ENCODE data around the gene ARHGAP9.

The ARHGAP9 gene

DNA sequence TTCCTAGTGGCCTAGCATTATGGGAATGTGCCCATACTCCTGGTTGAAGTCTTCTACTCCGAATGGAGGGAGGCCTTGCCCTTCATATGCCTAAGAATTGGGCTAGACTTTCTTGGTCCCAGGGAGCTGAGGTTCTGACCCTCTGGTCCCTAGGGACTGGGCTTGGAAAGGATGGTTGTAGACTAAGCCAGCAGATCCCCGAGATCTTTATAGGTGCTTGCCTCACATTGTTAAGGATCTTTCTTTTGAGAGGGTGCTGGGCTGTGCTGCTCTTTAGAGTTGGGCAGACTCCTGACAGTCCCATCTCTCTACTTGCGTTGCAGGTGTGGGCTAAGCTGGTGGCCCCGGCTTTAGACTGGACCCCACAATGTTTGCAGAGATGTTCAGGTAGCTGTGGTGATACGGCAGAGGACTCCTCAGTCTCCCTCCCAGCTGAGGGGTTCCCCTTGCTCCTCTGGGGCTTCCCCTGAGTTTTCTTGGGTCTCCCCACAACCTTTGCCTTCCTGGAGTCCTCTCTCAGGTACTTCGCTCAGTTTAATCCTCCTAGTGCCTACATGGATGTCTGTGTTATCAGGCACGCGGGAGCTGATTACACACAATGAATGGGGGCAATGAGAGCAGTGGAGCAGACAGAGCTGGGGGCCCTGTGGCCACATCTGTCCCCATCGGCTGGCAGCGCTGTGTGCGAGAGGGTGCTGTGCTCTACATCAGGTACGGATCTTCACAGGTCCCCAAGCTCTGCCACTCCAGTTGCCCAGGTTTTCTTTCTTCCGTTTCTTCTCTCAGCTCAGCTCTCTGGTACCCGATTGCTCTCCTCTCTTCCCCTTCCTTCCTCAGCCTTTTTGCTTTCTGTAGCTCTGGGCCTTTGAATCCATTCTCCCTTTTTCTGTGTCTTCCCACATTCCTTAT is 44.3 kb upstream of the ARHGAP9 start:
- H3K27me3 ChIP-seq (ENCODE audit: insufficient read depth, poor library complexity, severe bottlenecking): no peaks in the 10 kb centered on the region
- peak overlapping the region; percentile 86 for H3K4me3 ChIP-seq (replicated peaks; ENCODE audit: insufficient read depth, low read length)
- no peak for DNase-seq (ENCODE audit: low read depth in 1 of 2, low spot score in 1 of 2)
- peak overlapping the region; percentile 99 for H3K27ac ChIP-seq (replicated peaks)
- TF ChIP-seq, protein P1, sequence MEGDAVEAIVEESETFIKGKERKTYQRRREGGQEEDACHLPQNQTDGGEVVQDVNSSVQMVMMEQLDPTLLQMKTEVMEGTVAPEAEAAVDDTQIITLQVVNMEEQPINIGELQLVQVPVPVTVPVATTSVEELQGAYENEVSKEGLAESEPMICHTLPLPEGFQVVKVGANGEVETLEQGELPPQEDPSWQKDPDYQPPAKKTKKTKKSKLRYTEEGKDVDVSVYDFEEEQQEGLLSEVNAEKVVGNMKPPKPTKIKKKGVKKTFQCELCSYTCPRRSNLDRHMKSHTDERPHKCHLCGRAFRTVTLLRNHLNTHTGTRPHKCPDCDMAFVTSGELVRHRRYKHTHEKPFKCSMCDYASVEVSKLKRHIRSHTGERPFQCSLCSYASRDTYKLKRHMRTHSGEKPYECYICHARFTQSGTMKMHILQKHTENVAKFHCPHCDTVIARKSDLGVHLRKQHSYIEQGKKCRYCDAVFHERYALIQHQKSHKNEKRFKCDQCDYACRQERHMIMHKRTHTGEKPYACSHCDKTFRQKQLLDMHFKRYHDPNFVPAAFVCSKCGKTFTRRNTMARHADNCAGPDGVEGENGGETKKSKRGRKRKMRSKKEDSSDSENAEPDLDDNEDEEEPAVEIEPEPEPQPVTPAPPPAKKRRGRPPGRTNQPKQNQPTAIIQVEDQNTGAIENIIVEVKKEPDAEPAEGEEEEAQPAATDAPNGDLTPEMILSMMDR (IDR thresholded peaks at IDR 0.05; ENCODE audit: insufficient read depth, low read length): no peak
- TF ChIP-seq SPI1 (IDR thresholded peaks at IDR 0.05; ENCODE audit: borderline replicate concordance, low read depth): no peak

DNA sequence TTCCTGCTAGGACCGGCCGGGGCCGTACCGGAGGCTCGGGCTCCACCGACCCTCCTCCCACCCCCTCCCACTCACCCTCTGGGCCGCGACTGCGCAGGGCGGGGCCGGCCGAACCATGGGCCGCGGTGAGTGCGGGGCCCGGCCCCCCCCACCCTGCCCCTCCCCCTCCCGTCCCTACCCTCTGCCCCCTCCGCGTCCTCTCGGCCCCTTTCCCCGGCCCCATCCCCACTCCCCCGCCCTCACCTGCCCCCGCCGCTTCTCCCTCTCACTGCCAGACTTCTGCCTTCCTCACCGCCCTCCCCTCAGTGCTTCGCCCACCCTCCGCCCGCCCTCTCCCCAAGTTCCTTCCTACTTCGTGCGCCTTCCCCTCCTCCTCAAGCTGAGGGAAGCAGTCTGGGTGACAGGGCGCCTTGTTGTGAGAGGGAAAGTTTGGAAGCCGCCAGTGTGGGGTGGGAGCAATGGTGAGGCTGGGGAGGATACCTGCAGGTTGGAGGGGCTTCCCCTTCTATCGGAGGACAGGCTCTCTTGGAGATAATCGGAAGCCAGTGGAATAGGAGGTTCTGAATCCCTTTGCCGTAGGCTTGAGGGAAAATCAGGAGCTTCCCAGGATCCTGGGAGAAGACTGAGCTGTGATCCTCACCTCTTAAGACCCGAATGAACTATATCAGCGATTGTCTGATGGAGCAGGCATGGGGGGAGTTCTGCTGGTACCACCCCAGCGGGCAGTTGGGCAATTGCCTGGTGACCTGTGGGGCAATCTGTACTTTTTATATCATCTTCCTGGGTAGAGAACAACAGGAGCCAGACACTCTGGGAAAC is 43.4 kb upstream of the ARHGAP9 start:
- DNase-seq (ENCODE audit: low read depth in 1 of 2, low spot score in 1 of 2): peak; percentile 84 to 93

DNA sequence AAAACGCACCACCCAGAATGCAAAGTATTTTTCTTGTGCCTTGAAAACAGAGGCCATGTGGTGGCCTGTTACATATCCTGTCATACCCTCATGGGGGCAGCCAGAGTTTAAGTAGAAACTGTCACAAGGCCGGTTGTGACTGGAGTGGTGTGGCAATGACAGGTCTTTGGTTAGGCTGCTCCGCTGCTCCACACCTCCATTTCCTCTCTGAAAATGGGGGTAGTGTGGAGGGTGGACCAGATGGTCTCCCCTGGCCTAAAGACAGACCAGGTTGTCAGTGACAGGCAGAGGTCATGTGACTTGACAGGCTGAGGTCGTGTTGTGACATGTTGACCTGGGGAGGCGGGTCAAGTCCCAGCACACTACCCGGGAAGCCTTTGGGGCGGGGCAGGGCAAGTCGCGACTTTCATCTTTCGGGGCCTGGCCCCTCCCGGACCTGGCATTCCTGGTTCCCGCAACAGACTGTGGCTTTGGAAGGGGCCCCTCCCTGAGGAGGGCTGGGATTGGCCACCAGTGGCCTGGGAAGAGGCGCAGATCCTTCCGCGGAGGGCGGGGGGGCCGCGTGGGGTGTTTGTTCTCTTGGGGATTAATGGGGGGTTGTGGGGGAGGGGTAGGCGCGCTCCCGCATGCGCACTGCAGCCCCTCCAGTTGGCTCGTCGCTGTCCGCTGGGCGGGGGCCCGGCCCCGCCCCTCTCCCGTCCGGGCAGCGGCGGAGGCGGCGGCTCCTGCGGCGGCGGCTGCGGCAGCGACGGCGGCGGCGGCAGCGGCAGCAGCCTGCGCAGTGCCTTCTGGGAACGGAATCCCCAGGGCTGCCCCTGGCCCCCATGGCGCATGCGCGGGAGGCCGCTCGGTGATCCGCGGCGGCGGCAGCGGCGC is 42.6 kb upstream of the ARHGAP9 start, which contains the start of gene MBD6:
Gene MBD6, plus strand, starts transcription at position 814 of the 876 bp plus-strand sequence. CDS start 1,480 bp downstream, outside the sequence.
- peak within 1 kb of the TSS; percentile 86 for H3K4me3 ChIP-seq (replicated peaks; ENCODE audit: insufficient read depth, low read length)
- peak; percentile 92 to 96 for DNase-seq (ENCODE audit: low read depth in 1 of 2, low spot score in 1 of 2)
- no peaks in the 10 kb centered on the region for H3K27me3 ChIP-seq (ENCODE audit: insufficient read depth, poor library complexity, severe bottlenecking)
- TF ChIP-seq SPI1 (IDR thresholded peaks at IDR 0.05; ENCODE audit: borderline replicate concordance, low read depth): peak; percentile 50; the same call in 1 of the 2 replicates
- peak; percentile 59; the same call in 1 of the 2 replicates for TF ChIP-seq POLR2AphosphoS5 (IDR thresholded peaks at IDR 0.05; ENCODE audit: low read depth)
- TF ChIP-seq GABPA (IDR thresholded peaks at IDR 0.05; ENCODE audit: low read depth): no peak
- TF ChIP-seq, protein P2, sequence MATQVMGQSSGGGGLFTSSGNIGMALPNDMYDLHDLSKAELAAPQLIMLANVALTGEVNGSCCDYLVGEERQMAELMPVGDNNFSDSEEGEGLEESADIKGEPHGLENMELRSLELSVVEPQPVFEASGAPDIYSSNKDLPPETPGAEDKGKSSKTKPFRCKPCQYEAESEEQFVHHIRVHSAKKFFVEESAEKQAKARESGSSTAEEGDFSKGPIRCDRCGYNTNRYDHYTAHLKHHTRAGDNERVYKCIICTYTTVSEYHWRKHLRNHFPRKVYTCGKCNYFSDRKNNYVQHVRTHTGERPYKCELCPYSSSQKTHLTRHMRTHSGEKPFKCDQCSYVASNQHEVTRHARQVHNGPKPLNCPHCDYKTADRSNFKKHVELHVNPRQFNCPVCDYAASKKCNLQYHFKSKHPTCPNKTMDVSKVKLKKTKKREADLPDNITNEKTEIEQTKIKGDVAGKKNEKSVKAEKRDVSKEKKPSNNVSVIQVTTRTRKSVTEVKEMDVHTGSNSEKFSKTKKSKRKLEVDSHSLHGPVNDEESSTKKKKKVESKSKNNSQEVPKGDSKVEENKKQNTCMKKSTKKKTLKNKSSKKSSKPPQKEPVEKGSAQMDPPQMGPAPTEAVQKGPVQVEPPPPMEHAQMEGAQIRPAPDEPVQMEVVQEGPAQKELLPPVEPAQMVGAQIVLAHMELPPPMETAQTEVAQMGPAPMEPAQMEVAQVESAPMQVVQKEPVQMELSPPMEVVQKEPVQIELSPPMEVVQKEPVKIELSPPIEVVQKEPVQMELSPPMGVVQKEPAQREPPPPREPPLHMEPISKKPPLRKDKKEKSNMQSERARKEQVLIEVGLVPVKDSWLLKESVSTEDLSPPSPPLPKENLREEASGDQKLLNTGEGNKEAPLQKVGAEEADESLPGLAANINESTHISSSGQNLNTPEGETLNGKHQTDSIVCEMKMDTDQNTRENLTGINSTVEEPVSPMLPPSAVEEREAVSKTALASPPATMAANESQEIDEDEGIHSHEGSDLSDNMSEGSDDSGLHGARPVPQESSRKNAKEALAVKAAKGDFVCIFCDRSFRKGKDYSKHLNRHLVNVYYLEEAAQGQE (IDR thresholded peaks at IDR 0.05; ENCODE audit: insufficient replicate concordance, low read depth): peak; percentile 24
- TF ChIP-seq, protein P1 (IDR thresholded peaks at IDR 0.05; ENCODE audit: insufficient read depth, low read length): no peak
- H3K27ac ChIP-seq (replicated peaks): peak within 1 kb of the TSS; percentile 99

More for the DNA sequence above, 43.4 kb upstream of the ARHGAP9 start:
- Histone ChIP-seq H3K4me3 (replicated peaks; ENCODE audit: insufficient read depth, low read length) (peak overlapping the region; percentile 86), H3K27ac (replicated peaks) (peak overlapping the region; percentile 99), H3K27me3 (ENCODE audit: insufficient read depth, poor library complexity, severe bottlenecking) (no peaks in the 10 kb centered on the region)
- TF ChIP-seq, protein P2 (IDR thresholded peaks at IDR 0.05; ENCODE audit: insufficient replicate concordance, low read depth): no peak
- TF ChIP-seq SPI1 (IDR thresholded peaks at IDR 0.05; ENCODE audit: borderline replicate concordance, low read depth) (peak; percentile 57; the same call in 1 of the 2 replicates), POLR2AphosphoS5 (IDR thresholded peaks at IDR 0.05; ENCODE audit: low read depth) (peak; percentile 80; the same call in 1 of the 2 replicates), GABPA (IDR thresholded peaks at IDR 0.05; ENCODE audit: low read depth) (no peak)
- TF ChIP-seq, protein P1 (IDR thresholded peaks at IDR 0.05; ENCODE audit: insufficient read depth, low read length): no peak
